Measurements from ENCODE around the gene HOXB2. TPM values are rescaled to one million over a fixed set of nuclear protein-coding genes. Genes with fewer than 3 reads are reported as not detected.

HOXB2 gene
- total RNA-seq, 1 experiment from 2014 or later = 0.31 TPM

GRCh38 chr17:48556576-48557401, 11.9 kb upstream of the HOXB2 start:
- Histone ChIP-seq H3K36me3 (ENCODE audit: low read depth) (no peaks in the 10 kb centered on the region), H3K9me3 (ENCODE audit: insufficient read depth, low read depth) (no peaks in the 10 kb centered on the region), H3K27me3 (ENCODE audit: insufficient read depth, low read depth) (no peaks in the 10 kb centered on the region), H4K20me1 (ENCODE audit: insufficient read depth) (no peaks in the 10 kb centered on the region), H2AFZ (no peak overlapping the region), H3K79me2 (ENCODE audit: low read depth) (no peaks in the 10 kb centered on the region), H3K9me2 (ENCODE audit: insufficient read depth) (no peaks in the 10 kb centered on the region), H3K27ac (no peak overlapping the region), H3F3A (ENCODE audit: insufficient read depth, low read depth) (no peaks in the 10 kb centered on the region), H3K4me2 (no peak overlapping the region), H3K4me3 (no peak overlapping the region), H3K4me1 (replicated peaks; ENCODE audit: insufficient read depth) (no peaks in the 10 kb centered on the region)
- BruUV-seq (replicated peaks) = no TSS peak
- ChIA-PET CTCF (interaction anchor here (0.7 kb wide), 1 partner anchor 430 kb away, joined by 5 read pairs; no protein-coding TSS in a partner anchor), POLR2A (ENCODE audit: unreplicated experiment) (no interaction called here)
- intact Hi-C loops (cut with micrococcal nuclease; ENCODE audit: unreplicated experiment) = no loop called here
- no peak for DNase-seq
- TF ChIP-seq CTCF (conservative IDR thresholded peaks at IDR 0.05) = no peak
- TF ChIP-seq EZH2 (IDR thresholded peaks at IDR 0.05; ENCODE audit: low read depth) = no peak

GRCh38 chr17:48556229-48556575, 11.3 kb upstream of the HOXB2 start:
- H3K9me2 ChIP-seq (ENCODE audit: insufficient read depth) = no peaks in the 10 kb centered on the region
- H3K79me2 ChIP-seq (ENCODE audit: low read depth) = no peaks in the 10 kb centered on the region
- POLR2A ChIA-PET (ENCODE audit: unreplicated experiment) = no interaction called here
- no peaks in the 10 kb centered on the region for H3F3A ChIP-seq (ENCODE audit: insufficient read depth, low read depth)
- intact Hi-C loops (cut with micrococcal nuclease; ENCODE audit: unreplicated experiment) = no loop called here
- BruUV-seq (replicated peaks) = no TSS peak
- no peak overlapping the region for H3K4me3 ChIP-seq
- TF ChIP-seq EZH2 (IDR thresholded peaks at IDR 0.05; ENCODE audit: low read depth) (no peak), CTCF (conservative IDR thresholded peaks at IDR 0.05) (no peak)
- H3K27ac ChIP-seq = no peak overlapping the region
- H3K27me3 ChIP-seq (ENCODE audit: insufficient read depth, low read depth) = no peaks in the 10 kb centered on the region
- H2AFZ ChIP-seq = no peak overlapping the region
- no peaks in the 10 kb centered on the region for H3K4me1 ChIP-seq (replicated peaks; ENCODE audit: insufficient read depth)
- CTCF ChIA-PET = interaction anchor here (0.7 kb wide), 1 partner anchor 429 kb away, joined by 5 read pairs; no protein-coding TSS in a partner anchor
- no peaks in the 10 kb centered on the region for H3K9me3 ChIP-seq (ENCODE audit: insufficient read depth, low read depth)
- no peaks in the 10 kb centered on the region for H4K20me1 ChIP-seq (ENCODE audit: insufficient read depth)
- no peaks in the 10 kb centered on the region for H3K36me3 ChIP-seq (ENCODE audit: low read depth)
- DNase-seq = no peak
- no peak overlapping the region for H3K4me2 ChIP-seq

GRCh38 chr17:48555258-48556228, 10.6 kb upstream of the HOXB2 start:
- H3K4me3 ChIP-seq = peak overlapping the region; percentile 42; the same call in 1 of the 2 replicates
- no TSS peak for BruUV-seq (replicated peaks)
- no peaks in the 10 kb centered on the region for H3K79me2 ChIP-seq (ENCODE audit: low read depth)
- ChIA-PET POLR2A (ENCODE audit: unreplicated experiment) (interaction anchor here (0.6 kb wide), 1 partner anchor 50 kb away, joined by 3 read pairs; no protein-coding TSS in a partner anchor), CTCF (interaction anchor here (0.5 to 0.7 kb wide), 2 partner anchors 429 to 694 kb away, joined by 4 to 5 read pairs; no protein-coding TSS in a partner anchor)
- no peaks in the 10 kb centered on the region for H3F3A ChIP-seq (ENCODE audit: insufficient read depth, low read depth)
- H3K9me3 ChIP-seq (ENCODE audit: insufficient read depth, low read depth) = no peaks in the 10 kb centered on the region
- intact Hi-C loops (cut with micrococcal nuclease; ENCODE audit: unreplicated experiment) = no loop called here
- TF ChIP-seq EZH2 (IDR thresholded peaks at IDR 0.05; ENCODE audit: low read depth) = no peak
- peak; percentile 29; the same call in 1 of the 2 replicates for TF ChIP-seq CTCF (conservative IDR thresholded peaks at IDR 0.05)
- no peaks in the 10 kb centered on the region for H3K27me3 ChIP-seq (ENCODE audit: insufficient read depth, low read depth)
- H4K20me1 ChIP-seq (ENCODE audit: insufficient read depth) = no peaks in the 10 kb centered on the region
- H3K36me3 ChIP-seq (ENCODE audit: low read depth) = no peaks in the 10 kb centered on the region
- no peaks in the 10 kb centered on the region for H3K4me1 ChIP-seq (replicated peaks; ENCODE audit: insufficient read depth)
- H2AFZ ChIP-seq = peak overlapping the region; percentile 75; the same call in 1 of the 2 replicates
- DNase-seq = peak in 1 of 2 experiments; percentile 49
- H3K4me2 ChIP-seq = peak overlapping the region; percentile 67
- H3K27ac ChIP-seq = 0 out of 2 replicates have a peak overlapping the region, but pooled peaks have one; percentile 34
- no peaks in the 10 kb centered on the region for H3K9me2 ChIP-seq (ENCODE audit: insufficient read depth)
